Neutrophil (primary cell): ENCODE results near the gene SAMD3.
"Not testable (repeated sequence)": the region's sequence is repeated elsewhere in the genome, so short reads cannot be mapped to it uniquely, and the experiment has no call there.

ENCODE experiments used
- H3K27ac ChIP-seq: fragments of 200-600 bp; sonication (generic); 2 replicates; pipeline ENCODE4 v1.5.1; 2016; ENCODE audit warnings: mild to moderate bottlenecking, moderate library complexity
- H3K27me3 ChIP-seq: fragments of 200-600 bp; sonication (generic); 2 replicates; pipeline ENCODE4 v1.6.0; 2016; ENCODE audit warnings: mild to moderate bottlenecking
- H3K36me3 ChIP-seq: fragments of 200-600 bp; sonication (generic); 2 replicates; pipeline ENCODE4 v1.5.1; 2017
- H3K4me1 ChIP-seq, 2 experiments: fragments of 200-600 bp in 1 of 2; sonication (generic) in 1 of 2; 1 replicate in 1 of 2; 2 replicates in 1 of 2; pipeline versions ENCODE4 v1.5.1 to v1.6.1; 2013 to 2016; ENCODE audit warnings: low read depth in 1 of 2, low read length in 1 of 2, mild to moderate bottlenecking in 1 of 2, moderate library complexity in 1 of 2; ENCODE audit not compliant: control insufficient read depth in 1 of 2, insufficient read depth in 1 of 2
- H3K4me3 ChIP-seq, 2 experiments: fragments of 200-600 bp in 1 of 2; sonication (generic) in 1 of 2; 1 replicate in 1 of 2; 2 replicates in 1 of 2; pipeline ENCODE4 v1.5.1; 2013 to 2016; ENCODE audit warnings: low read depth in 1 of 2, low read length in 1 of 2, mild to moderate bottlenecking in 1 of 2, moderate library complexity in 1 of 2
- H3K9me3 ChIP-seq: fragments of 200-600 bp; sonication (generic); 2 replicates; pipeline ENCODE4 v1.5.1; 2016
- TF ChIP-seq, protein P1 (sequence below): fragments of 200-600 bp; sonication (generic); IDR thresholded peaks from 2 replicates; pipeline ENCODE4 v1.5.1; 2016; ENCODE audit warnings: antibody characterized with exemption

Gene SAMD3

DNA sequence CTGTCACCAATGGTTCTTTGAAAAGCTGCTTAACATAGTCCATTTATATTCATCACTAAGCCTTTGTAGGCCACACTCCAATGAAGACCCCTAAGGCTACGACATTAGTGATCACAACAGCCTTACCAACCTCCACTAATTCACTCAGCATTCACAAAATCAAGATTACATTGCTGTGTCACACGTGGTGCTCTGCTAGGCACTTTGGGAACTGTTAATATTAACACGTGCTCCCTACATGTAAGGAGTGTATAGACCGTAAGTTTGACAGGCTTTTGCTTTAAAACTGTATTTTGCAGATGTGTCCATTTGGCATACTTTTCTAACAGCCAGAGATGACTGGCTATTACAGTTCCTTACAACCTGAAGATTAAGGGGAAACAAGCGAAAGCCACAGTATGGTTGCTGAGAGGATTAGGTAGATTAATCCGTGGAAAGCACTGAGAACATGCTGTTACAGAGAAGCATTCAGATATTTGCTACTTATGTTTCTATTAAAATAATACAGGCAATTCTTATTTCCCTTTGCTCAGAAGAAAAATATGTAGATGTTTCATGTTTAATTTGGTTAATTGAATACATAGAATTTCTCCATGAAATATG is 69.7 kb downstream of the SAMD3 start:
- no peak overlapping the region for H3K27ac ChIP-seq
- H3K36me3 ChIP-seq, result no peaks in the 10 kb centered on the region
- TF ChIP-seq, protein P1, sequence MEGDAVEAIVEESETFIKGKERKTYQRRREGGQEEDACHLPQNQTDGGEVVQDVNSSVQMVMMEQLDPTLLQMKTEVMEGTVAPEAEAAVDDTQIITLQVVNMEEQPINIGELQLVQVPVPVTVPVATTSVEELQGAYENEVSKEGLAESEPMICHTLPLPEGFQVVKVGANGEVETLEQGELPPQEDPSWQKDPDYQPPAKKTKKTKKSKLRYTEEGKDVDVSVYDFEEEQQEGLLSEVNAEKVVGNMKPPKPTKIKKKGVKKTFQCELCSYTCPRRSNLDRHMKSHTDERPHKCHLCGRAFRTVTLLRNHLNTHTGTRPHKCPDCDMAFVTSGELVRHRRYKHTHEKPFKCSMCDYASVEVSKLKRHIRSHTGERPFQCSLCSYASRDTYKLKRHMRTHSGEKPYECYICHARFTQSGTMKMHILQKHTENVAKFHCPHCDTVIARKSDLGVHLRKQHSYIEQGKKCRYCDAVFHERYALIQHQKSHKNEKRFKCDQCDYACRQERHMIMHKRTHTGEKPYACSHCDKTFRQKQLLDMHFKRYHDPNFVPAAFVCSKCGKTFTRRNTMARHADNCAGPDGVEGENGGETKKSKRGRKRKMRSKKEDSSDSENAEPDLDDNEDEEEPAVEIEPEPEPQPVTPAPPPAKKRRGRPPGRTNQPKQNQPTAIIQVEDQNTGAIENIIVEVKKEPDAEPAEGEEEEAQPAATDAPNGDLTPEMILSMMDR, result no peak

DNA sequence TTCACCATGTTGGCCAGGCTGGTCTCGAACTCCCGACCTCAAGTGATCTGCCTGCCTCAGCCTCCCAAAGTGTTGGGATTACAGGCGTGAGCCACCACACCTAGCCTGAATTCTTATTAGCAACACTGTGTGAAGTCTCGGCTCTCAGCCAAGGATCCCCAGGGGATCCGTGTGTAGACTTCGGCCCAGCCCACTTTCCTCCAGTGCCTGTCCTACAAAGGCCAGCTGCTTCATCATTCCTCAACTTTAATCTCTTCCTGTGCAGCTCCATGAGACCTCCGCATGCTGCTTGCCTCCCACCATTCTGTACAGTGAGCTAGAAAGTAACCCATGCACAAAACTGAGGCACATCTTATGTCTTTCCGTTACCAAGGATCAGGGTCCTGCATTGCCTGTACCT is 71.8 kb downstream of the SAMD3 start:
- Histone ChIP-seq H3K36me3 (no peaks in the 10 kb centered on the region), H3K27me3 (no peaks in the 10 kb centered on the region), H3K27ac (no peak overlapping the region), H3K9me3 (no peaks in the 10 kb centered on the region), H3K4me1 (no peaks in the 10 kb centered on the region), H3K4me3 (no peak overlapping the region)
- TF ChIP-seq, protein P1, result no peak

More for the DNA sequence above, 69.7 kb downstream of the SAMD3 start:
- H3K27me3 ChIP-seq, result no peaks in the 10 kb centered on the region
- H3K4me3 ChIP-seq, result no peak overlapping the region
- no peaks in the 10 kb centered on the region for H3K9me3 ChIP-seq
- H3K4me1 ChIP-seq, result no peaks in the 10 kb centered on the region

DNA sequence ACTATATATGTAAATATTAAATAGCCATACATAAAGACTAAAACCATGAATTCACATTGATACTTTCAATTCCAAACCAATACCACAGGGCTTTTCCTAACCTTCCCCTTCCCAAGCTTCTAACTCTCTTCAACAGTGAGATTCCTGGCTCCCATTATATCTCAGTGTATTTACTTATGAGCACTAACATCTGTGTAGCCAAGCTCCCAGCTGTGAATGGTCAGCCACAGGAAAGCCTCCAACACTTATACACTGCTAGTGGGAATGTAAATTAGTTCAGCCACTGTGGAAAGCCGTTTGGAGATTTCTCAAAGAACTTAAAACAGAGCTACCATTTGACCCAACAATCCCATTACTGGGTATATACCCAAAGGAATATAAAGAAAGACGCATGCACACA is 73.7 kb downstream of the SAMD3 start:
- not testable (repeated sequence) for H3K27me3 ChIP-seq, H3K36me3 ChIP-seq

DNA sequence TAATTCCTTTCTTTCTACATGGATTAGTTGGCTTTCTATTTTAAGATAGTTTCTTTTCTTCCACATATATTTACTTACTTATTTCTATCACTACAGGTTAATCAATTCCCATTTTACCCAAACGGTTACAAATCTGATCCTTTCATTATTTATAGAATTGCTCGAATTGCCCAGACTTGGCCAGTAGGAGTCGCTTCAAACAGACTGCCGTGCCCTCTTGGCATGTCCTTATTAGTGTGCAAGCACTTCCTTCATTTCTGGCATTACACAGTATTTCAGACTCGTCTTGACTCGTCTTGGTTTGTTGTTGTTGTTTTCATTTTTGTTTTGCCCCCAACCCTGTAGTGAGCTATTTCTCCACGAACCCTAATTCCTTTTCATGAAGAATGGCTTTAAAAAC is 74.6 kb downstream of the SAMD3 start:
- no peaks in the 10 kb centered on the region for H3K9me3 ChIP-seq
- no peak overlapping the region for H3K27ac ChIP-seq
- TF ChIP-seq, protein P1, result no peak
- no peaks in the 10 kb centered on the region for H3K4me1 ChIP-seq
- H3K36me3 ChIP-seq, result no peaks in the 10 kb centered on the region
- H3K27me3 ChIP-seq, result no peaks in the 10 kb centered on the region
- H3K4me3 ChIP-seq, result no peak overlapping the region

More for the DNA sequence above, 73.7 kb downstream of the SAMD3 start:
- H3K9me3 ChIP-seq, H3K4me1 ChIP-seq, H3K4me3 ChIP-seq, H3K27ac ChIP-seq: not testable (repeated sequence)

DNA sequence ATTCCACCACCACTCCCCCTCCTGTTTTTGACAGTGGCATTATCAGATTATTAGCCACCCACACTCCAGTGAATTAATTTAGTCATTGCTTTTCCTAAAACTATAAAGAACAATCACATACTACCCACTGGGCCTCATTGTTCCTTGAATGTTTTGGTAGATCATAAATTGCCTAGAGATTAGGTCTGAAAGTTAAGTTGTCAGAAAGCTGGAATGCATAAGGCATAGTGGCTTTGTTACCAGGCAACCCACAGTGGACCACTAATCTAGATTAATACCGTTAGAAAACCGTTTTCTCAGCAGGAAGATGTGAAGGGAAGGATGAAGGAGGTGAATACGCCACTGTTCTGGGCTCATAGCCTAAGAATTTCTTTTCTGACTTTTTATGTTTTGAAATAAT is 75.6 kb downstream of the SAMD3 start:
- no peaks in the 10 kb centered on the region for H3K9me3 ChIP-seq
- H3K27me3 ChIP-seq, result no peaks in the 10 kb centered on the region
- TF ChIP-seq, protein P1, result no peak
- H3K36me3 ChIP-seq, result no peaks in the 10 kb centered on the region
- no peaks in the 10 kb centered on the region for H3K4me1 ChIP-seq
- no peak overlapping the region for H3K27ac ChIP-seq
- no peak overlapping the region for H3K4me3 ChIP-seq

DNA sequence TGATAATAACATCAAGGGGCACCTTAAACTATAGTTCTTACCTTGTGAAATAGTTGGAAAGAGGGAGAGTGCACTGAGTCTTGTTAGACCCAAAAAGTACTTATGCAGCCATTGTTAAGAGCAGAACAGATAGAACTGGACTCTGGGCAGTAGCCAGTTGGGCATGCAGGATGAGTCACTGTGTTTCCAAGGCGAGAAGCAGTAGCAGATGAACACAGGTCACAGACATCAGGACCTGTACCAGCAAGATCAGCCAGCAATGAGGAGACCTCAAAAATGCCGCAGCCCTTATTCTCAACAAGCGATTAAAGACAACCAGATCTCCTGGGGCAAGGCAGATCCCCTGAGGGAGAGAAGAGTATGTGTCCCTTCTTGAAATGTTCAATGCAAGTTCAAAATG is 79.0 kb downstream of the SAMD3 start:
- Histone ChIP-seq H3K9me3 (no peaks in the 10 kb centered on the region), H3K27me3 (no peaks in the 10 kb centered on the region), H3K4me3 (no peak overlapping the region), H3K36me3 (no peaks in the 10 kb centered on the region), H3K27ac (no peak overlapping the region), H3K4me1 (peaks cover 0 to 3% of the 10 kb centered on the region in 2 experiments)
- TF ChIP-seq, protein P1, result no peak
